ENCODE data around the gene CRNKL1. TPM values are rescaled to one million over a fixed set of nuclear protein-coding genes. Genes with fewer than 3 reads are reported as not detected.
"Not testable (repeated sequence)": the region's sequence is repeated elsewhere in the genome, so short reads cannot be mapped to it uniquely, and the experiment has no call there.

The CRNKL1 gene
- total RNA-seq, 2 experiments from 2014 or later: 25.9 to 29.6 TPM

GRCh38 chr20:20017001-20017843 is 35.0 kb downstream of the CRNKL1 start, which contains the start of gene NAA20:
Gene NAA20 (plus strand): TSS chr20:20017362. CDS start chr20:20017397, 35 bp downstream.
- POLR2A ChIA-PET: interaction anchor here (2.0 kb wide), 1 partner anchor 36 kb away, joined by 7 read pairs; the partner anchor contains the start of gene CFAP61
- CTCF ChIA-PET: interaction anchor here (0.6 to 1.3 kb wide), 3 partner anchors 13 to 63 kb away, joined by 3 to 4 read pairs (median 3); partner anchors contain the start of genes CFAP61 and CRNKL1

- POLR2A ChIA-PET: no interaction called here
These were observed 37.6 kb downstream of the CRNKL1 start for GRCh38 chr20:20014659-20015058.

DNA sequence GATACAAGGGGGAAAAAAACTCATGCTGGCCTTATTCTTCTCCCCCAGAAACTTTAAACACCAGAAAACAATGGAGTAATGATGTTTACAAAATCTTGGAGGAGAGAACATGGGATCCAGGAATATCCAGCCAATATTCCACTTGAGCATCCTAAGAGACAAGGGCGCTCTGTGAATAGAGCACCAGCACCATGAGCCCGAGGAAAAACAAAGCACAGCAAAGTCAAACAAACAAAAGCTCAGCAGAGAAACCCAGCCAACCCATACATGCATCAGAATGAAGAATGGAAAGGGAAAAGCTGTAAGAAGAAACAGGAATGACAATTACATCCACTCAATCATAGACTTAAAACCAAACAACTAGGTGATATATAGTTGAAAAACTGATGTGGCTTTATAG is 39.7 kb downstream of the CRNKL1 start:
- ChIA-PET CTCF (no interaction called here), POLR2A (no interaction called here)

More at GRCh38 chr20:20014659-20015058, 37.6 kb downstream of the CRNKL1 start:
- CTCF ChIA-PET: no interaction called here

DNA sequence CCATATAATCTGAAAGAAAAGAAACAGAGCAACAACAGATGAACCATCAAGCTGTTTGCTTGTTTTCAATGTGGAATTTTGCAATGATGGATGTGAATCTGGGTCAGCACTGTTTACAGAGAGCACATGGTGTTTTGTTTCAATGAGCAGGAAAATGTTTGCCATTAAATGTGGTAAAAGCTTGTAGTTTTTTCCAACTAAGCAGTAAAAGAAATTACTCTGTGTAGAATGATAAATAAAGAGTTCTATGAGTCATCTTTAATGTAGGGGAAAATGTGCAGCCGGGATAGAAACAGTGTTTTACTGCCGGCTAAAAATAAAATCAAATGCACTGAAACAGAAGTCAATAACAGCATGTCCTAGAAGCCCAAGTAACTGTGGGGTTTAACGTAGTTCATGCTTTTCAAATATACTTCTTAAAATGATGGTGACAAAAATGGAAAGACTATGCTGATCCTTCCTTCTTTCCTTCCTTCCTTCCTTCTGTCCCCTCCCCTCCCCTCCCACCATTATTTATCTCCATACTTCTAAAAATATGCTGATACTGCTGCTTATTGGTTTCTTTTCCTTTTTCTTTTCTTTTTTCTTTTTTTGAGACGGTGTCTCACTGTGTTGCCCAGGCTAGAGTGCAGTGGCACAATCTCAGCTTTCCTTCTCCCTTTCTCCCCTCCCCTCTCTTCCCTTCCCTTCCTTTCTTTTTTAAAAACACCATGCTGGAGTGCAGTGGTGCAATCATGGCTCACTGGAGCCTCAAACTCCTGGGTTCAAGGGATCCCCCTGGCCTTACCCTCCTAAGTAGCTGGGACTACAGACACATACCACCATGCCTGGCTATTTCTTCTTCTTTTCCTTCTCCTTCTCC is 41.4 kb downstream of the CRNKL1 start:
- CTCF ChIA-PET: no interaction called here
- POLR2A ChIA-PET: no interaction called here

GRCh38 chr20:20009784-20010253 is 42.4 kb downstream of the CRNKL1 start:
- ChIA-PET CTCF (no interaction called here), POLR2A (no interaction called here)

GRCh38 chr20:20005342-20005741 is 46.9 kb downstream of the CRNKL1 start:
- POLR2A ChIA-PET: no interaction called here
- CTCF ChIA-PET: interaction anchor here (1.0 kb wide), 1 partner anchor 14 kb away, joined by 3 read pairs; no protein-coding TSS in a partner anchor

DNA sequence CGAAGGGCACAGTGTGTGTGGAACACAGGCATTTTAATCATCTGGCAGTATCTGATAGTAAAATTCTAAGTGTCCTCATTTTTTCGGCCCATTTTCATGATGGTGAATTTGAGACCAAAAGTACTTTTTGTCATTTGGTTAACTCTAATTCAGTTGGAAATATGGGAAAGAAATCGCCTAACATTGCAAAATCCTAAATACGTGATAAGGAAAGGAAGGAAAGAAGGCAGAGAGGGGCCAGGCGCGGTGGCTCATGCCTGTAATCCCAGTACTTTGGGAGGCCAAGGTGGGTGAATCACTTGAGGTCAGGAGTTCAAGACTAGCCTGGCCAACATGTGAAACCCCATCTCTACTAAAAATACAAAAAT is 48.3 kb downstream of the CRNKL1 start:
- POLR2A ChIA-PET: not testable (repeated sequence)
- CTCF ChIA-PET: interaction anchor here (0.7 kb wide), 2 partner anchors 13 to 27 kb away, joined by 3 to 4 read pairs; partner anchors contain the start of gene NAA20

- POLR2A ChIA-PET: no interaction called here
- CTCF ChIA-PET: no interaction called here
These were observed 49.0 kb downstream of the CRNKL1 start for GRCh38 chr20:20003031-20003954.

DNA sequence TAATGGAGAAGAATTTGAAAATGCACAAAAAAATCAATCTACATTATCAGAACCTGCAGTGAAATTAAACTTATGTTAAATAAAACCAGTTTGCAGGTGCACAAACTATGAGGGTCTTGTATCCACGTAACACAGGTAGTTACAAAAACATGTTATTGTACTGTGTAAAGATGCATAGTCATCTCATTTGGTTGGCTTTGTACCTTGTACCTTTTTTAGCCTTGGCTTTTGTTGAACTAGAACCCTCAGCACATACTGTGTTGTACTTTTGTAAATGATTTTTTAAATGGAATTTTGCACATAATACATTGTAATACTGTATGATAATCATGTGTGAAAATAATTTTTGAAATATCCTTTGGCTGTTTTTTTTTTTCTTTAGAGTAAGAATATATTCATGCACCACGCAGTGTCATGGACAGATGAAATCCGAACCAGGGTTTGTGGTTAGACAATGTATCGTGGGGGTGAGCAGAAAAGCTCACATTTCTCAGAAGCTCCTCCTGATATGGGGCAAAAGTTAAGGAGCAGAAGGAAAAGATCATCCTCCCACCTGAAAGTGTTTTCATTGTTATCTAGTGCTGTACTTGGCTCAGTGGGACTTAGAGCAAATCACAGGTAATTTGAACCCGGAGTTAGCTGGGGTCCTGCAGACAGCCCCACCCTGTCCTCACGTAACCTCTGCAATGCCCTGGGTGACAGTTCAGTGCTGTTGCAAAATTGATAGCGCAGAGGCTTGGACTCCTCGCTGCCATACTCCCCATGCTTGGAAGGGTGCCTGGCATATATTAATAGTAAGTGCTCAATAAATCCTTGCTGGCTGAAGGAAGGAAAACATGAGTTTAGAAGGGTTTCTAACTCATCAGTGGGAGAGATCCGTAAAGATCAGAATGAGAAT is 49.9 kb downstream of the CRNKL1 start:
- ChIA-PET CTCF (no interaction called here), POLR2A (no interaction called here)

- ChIA-PET CTCF (no interaction called here), POLR2A (no interaction called here)
These were observed 51.9 kb downstream of the CRNKL1 start for GRCh38 chr20:20000211-20000968.

- ChIA-PET POLR2A (no interaction called here), CTCF (no interaction called here)
These were observed 53.1 kb downstream of the CRNKL1 start for GRCh38 chr20:19998990-19999705.

DNA sequence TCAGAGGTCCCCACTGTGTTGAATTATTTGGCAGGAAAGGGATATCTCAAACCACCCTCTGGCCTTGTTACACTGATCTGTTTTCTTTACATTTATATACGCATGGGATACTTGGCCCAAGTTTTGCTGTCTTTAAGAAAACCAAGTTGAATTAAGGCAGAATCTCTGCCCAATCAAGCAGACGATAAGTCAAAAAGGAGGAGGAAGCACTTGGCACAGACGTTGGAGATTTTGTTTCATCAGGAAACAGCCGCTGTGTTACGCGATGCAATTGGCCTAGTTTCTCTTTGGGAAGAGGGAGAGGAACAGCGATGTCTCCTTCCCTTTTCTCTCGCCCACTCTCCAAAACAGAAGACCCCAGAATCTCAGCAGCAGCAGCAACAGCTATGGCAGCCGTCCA is 55.3 kb downstream of the CRNKL1 start:
- ChIA-PET CTCF (no interaction called here), POLR2A (no interaction called here)

DNA sequence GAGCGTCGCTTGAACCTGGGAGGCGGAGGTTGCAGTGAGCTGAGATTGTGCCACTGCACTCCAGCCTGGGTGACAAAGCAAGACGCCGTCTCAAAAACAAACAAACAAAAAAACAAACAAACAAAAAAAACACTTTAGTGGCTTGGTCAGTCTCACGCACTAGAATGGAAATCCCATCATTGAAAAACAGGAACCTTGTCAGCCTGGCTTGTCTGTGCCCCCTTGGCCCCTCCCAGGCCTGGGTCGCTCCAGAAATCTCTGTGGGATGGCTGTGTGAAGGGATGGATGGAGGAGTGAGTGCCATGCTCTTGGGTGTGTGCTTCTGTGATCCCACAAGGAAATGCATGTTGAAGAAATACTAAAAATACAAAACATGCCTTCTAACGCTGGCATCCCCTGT is 56.0 kb downstream of the CRNKL1 start:
- CTCF ChIA-PET: no interaction called here
- POLR2A ChIA-PET: no interaction called here

DNA sequence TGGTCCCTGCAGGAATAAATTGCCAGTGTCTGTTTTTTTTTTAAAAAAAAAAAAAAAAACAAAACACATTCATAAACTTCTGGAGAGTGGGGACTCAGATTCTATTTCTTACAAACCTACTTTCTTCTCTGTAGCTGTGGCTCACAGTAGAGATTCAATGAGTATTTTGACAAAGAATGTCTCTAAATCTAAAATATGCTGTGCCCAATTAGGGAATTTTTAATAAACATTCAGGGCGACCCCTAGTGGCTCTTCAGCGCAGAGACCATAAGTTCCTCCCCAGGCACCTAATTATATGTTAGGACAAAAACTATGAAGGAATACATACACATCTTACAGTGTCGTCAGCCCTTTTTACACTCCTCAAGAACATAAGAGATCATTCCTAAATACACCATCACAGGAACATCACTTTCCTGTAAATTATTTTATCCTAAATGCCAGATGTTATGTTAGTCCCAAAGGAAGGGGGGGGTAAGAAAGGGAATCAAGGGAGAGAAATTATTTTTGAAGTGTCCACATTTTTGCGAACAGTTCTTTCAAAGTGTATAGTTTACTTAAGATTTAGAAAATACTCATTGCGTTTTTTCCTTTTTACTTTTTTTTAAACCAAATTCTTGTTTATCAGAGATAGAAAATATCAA is 56.9 kb downstream of the CRNKL1 start:
- POLR2A ChIA-PET: no interaction called here
- CTCF ChIA-PET: interaction anchor here (0.7 kb wide), 1 partner anchor 113 kb away, joined by 3 read pairs; no protein-coding TSS in a partner anchor

- ChIA-PET POLR2A (no interaction called here), CTCF (interaction anchor here (1.1 to 1.6 kb wide), 2 partner anchors 209 to 505 kb away, joined by 3 to 7 read pairs; no protein-coding TSS in a partner anchor)
These were observed 58.2 kb downstream of the CRNKL1 start for GRCh38 chr20:19993958-19994669.
